Central memory CD8-positive, alpha-beta T cell (primary cell): ENCODE measurements around the gene ENDOU.

ENCODE experiments used
- ATAC-seq: fragments of 150-1000 bp; cut with Tn5 transposase; replicated peaks from 2 replicates; pipeline ENCODE4 v1.10.0; 2022; ENCODE audit warnings: mild to moderate bottlenecking, moderate FRiP score, moderate number of reproducible peaks; ENCODE audit not compliant: poor library complexity, severe bottlenecking; ENCODE audit errors: extremely low read depth
- DNase-seq, 2 donors: peaks; one replicate each; pipeline ENCODE4 v3.0.0; 2021; ENCODE audit warnings: low spot score in 2 of 2
- H3K27ac Mint-ChIP-seq: one replicate; pipeline ENCODE4 v1.8.0; 2022; ENCODE audit warnings: low read depth, mild to moderate bottlenecking, moderate library complexity, mixed read lengths
- H3K27me3 Mint-ChIP-seq: one replicate; pipeline ENCODE4 v1.8.0; 2022; ENCODE audit warnings: mixed read lengths
- H3K36me3 Mint-ChIP-seq: one replicate; pipeline ENCODE4 v1.8.0; 2022; ENCODE audit warnings: mild to moderate bottlenecking, moderate library complexity, mixed read lengths; ENCODE audit not compliant: insufficient read depth
- H3K4me1 Mint-ChIP-seq: one replicate; pipeline ENCODE4 v1.8.0; 2022; ENCODE audit warnings: mixed read lengths
- H3K4me3 Mint-ChIP-seq: one replicate; pipeline ENCODE4 v1.8.0; 2022; ENCODE audit warnings: mild to moderate bottlenecking, moderate library complexity, mixed read lengths
- H3K9me3 Mint-ChIP-seq: one replicate; pipeline ENCODE4 v1.8.0; 2022; ENCODE audit warnings: mixed read lengths

The ENDOU gene

DNA sequence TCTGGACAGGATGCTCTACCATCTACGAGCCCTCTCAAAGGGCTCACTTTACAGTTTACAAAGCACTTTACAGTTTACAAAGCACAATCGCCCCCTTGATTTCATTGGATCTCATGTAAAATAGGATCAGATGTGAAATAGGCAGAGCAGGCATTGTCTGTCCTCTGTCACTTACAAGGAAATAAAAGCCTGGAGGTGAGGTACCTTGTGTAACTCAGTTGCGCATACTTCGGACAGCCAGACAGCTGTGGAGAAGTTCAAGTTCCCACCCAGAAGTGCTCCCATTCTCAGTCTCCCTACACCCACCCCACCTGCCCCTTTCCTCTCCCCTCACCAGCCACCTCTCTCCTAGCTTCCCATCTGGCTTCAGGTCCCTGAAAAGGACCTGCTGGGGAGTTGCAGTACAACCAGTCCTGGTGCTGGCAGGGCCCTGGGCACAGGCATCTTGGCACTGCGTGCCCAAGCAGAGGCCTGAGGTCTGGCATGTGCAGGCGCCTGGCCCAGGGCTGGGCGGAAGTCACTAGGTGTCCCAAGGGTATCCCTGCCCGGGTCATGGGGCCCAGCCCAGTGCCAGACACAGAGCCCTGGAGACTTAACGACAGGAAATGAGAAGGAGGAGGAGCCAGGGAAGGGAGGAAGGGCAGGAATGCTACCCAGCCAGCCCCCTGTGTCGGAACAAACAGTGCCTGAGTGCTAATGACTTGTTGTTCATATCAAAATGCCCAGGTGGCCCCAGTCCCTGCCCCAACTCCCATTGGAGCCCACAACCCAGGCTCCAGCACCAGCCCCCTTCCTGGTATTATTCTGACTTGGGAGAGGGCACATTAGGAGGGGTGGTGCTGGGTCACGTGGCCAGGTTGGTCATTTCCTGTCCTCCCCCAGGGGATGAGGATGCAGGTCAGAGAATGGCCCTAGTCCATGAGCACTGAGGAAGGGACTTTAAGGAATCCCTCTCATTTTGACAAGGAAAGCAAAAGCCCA lies 28.0 kb upstream of the ENDOU start:
- Mint-ChIP-seq H3K4me3 (no peak overlapping the region), H3K4me1 (peaks cover 24% of the 10 kb centered on the region), H3K27me3 (no peaks in the 10 kb centered on the region), H3K36me3 (no peaks in the 10 kb centered on the region), H3K27ac (no peak overlapping the region), H3K9me3 (no peaks in the 10 kb centered on the region)
- DNase-seq: no peak
- ATAC-seq: no peak

DNA sequence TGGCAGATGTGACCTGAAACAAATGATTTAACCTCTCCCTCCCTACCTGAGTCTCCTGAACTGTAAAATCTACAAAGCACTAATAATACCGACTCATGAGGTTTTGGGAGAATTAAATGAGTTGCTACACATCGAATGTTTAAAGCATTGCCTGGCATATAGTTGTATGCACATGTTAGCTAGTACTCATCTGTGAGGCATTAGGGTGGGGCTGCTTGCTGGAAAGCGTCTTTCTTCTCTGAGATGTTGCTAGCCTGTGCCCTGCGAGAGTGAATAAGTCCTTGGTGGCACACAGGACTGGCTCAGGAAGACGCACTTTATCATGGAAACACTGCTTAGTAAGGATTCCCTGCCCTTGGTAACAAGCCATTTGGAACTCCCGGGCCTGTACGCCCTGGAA lies 27.3 kb upstream of the ENDOU start:
- Mint-ChIP-seq H3K4me3 (no peak overlapping the region), H3K36me3 (no peaks in the 10 kb centered on the region), H3K27ac (no peak overlapping the region), H3K27me3 (no peaks in the 10 kb centered on the region), H3K4me1 (peaks cover 22% of the 10 kb centered on the region), H3K9me3 (no peaks in the 10 kb centered on the region)
- ATAC-seq: no peak
- DNase-seq: no peak

- no peak overlapping the region for H3K27ac Mint-ChIP-seq
- ATAC-seq (no peak), DNase-seq (no peak)
- H3K36me3 Mint-ChIP-seq: no peaks in the 10 kb centered on the region
- no peaks in the 10 kb centered on the region for H3K27me3 Mint-ChIP-seq
- H3K4me1 Mint-ChIP-seq: peaks cover 18% of the 10 kb centered on the region
- no peak overlapping the region for H3K4me3 Mint-ChIP-seq
- H3K9me3 Mint-ChIP-seq: no peaks in the 10 kb centered on the region
Observed at GRCh38 chr12:47752121-47752520, 26.8 kb upstream of the ENDOU start.

GRCh38 chr12:47751561-47751960 lies 26.3 kb upstream of the ENDOU start:
- DNase-seq: no peak
- Mint-ChIP-seq H3K4me1 (peaks cover 18% of the 10 kb centered on the region), H3K27me3 (peaks cover 4% of the 10 kb centered on the region), H3K9me3 (no peaks in the 10 kb centered on the region), H3K4me3 (no peak overlapping the region), H3K27ac (no peak overlapping the region), H3K36me3 (no peaks in the 10 kb centered on the region)
- no peak for ATAC-seq

DNA sequence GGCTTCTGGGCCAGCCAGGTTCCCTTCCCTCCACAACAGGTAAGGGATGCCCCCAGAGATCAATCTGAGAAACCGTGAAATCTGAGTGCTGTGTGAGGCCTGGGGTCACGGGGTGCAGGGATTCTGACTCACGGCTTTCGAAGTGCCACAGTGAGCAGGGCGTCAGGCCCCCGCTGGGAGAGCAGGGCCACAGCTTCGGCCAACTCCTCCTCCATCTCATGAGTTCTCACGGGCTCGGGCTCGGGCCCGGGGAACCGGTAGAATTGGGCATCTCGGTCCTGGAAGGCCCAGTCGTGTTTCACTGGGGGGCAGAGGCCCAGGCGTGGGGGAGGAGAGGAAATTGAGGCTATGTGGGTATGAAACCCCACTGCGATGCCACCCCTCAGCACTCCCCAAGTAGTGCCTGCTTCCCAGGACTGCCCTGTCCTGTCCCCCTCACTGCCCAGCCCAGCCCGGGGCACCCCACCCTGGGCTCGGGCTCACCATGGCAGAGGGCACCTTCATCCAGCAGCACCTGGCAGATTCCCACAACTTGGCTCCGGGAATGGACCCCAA lies 25.7 kb upstream of the ENDOU start:
- Mint-ChIP-seq H3K9me3 (no peaks in the 10 kb centered on the region), H3K36me3 (no peaks in the 10 kb centered on the region), H3K4me3 (no peak overlapping the region), H3K4me1 (peaks cover 14% of the 10 kb centered on the region), H3K27ac (no peak overlapping the region), H3K27me3 (peaks cover 9% of the 10 kb centered on the region)
- DNase-seq: no peak
- ATAC-seq: no peak

GRCh38 chr12:47750229-47750798 lies 25.0 kb upstream of the ENDOU start:
- ATAC-seq: no peak
- Mint-ChIP-seq H3K4me3 (no peak overlapping the region), H3K27ac (no peak overlapping the region), H3K9me3 (no peaks in the 10 kb centered on the region), H3K27me3 (peaks cover 16% of the 10 kb centered on the region), H3K36me3 (no peaks in the 10 kb centered on the region), H3K4me1 (peaks cover 7% of the 10 kb centered on the region)
- no peak for DNase-seq

DNA sequence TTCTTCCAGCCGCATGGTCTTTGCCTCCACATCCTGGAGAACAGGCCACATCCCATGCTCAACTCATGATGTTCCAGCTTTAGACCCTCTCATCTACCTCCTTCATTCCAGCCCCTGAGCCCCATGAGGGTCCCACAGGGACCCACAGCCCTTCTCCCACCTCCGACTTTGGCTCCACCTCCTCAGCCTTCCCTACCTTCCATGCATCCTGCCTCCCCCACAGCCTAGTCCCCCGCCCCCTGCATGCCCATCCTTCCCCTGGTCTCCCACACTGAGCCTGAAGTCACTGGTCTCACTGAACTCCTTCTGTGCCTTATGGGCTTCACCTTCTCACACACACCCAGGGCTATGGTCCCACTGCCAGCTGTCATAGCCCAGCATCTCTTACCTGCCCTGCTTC lies 23.6 kb upstream of the ENDOU start:
- peaks cover 30% of the 10 kb centered on the region for H3K27me3 Mint-ChIP-seq
- H3K27ac Mint-ChIP-seq: no peak overlapping the region
- ATAC-seq: no peak

DNA sequence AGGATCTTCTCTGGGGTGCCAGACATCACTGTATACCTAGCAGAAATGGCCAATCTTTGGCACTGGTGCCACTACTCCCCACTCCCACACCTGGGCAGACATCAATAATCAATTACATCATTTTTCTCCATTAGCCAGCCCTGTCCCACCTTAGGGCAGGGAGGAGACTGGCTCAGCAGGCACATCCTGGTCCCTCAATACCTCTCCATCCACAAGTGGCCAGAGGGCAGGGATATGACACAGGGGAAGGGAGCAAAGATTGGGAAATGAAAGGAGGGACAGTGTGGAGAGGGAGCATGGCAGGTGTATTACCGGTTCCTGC lies 23.2 kb upstream of the ENDOU start:
- DNase-seq (no peak), ATAC-seq (no peak)
- Mint-ChIP-seq H3K36me3 (peaks cover 2% of the 10 kb centered on the region), H3K27ac (no peak overlapping the region), H3K4me1 (peaks cover 9% of the 10 kb centered on the region), H3K4me3 (no peak overlapping the region), H3K27me3 (peaks cover 35% of the 10 kb centered on the region), H3K9me3 (no peaks in the 10 kb centered on the region)

More for the DNA sequence above, 23.6 kb upstream of the ENDOU start:
- Mint-ChIP-seq H3K4me1 (peaks cover 5% of the 10 kb centered on the region), H3K36me3 (peaks cover 2% of the 10 kb centered on the region), H3K4me3 (no peak overlapping the region), H3K9me3 (no peaks in the 10 kb centered on the region)
- DNase-seq: no peak

DNA sequence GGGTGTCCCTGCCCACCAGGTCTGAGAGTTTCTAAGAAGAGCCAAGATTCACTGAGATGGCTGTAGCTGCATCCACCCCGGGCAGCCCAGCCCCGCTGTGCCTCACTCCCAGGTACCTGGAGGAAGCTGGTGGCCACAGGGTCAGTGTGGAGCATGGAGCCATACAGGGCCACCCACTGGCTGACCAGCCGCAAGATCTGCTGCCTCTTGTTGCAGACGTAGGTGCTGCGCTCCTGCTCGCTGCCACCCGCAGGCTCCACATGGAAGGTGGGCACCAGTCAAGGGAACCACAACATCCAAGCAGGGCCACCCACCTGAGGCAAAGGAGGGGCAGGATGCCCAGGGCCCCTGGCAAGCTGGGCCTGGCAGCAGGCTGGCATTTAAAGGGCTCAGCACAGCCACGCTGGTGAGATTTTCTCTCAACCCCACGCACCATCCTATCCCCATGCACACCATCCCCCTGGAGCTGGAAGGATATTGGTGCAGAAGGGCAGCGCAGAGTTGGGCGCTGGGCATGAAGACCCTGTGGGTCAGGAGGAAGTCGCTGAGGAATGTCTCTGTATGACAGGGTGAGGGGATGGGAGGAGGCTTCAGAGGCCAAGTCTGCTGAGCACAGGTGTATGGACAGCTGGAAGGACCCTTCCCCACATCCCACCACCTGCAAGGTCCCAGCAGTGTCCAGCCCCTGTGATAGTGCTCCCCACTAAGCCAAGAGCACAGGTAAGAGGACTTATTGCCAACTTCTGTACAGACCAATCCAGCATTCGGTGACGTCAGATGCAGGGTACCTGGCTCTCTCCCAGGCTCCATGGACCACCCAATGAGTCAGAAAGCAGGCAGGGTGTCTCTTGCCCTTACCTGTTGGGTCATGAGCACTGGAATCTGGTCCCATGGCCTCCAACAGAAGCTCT lies 22.6 kb upstream of the ENDOU start:
- peaks cover 7% of the 10 kb centered on the region for H3K4me1 Mint-ChIP-seq
- H3K4me3 Mint-ChIP-seq: no peak overlapping the region
- DNase-seq (no peak), ATAC-seq (no peak)
- peaks cover 39% of the 10 kb centered on the region for H3K27me3 Mint-ChIP-seq
- no peak overlapping the region for H3K27ac Mint-ChIP-seq
- no peaks in the 10 kb centered on the region for H3K9me3 Mint-ChIP-seq
- peaks cover 2% of the 10 kb centered on the region for H3K36me3 Mint-ChIP-seq

DNA sequence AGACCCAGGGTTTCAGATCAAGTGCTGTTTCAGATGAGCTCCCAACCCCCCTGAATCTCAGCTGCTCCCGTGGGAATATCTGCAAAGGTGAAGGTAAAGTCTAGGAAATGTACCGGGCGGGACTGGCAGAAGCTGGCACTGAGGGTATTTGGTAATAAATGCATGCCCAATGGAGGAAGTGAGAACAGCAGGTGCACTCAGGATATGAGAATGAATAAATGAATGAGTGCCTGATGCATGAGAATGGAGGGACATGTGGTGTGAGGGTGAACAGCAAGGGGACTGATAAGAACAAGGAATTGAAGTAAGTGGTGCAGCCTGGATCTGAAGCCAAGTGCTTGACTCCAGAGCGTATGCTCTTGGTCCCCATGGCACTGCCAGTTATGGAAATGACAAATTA lies 21.8 kb upstream of the ENDOU start:
- H3K9me3 Mint-ChIP-seq: no peaks in the 10 kb centered on the region
- ATAC-seq: no peak

DNA sequence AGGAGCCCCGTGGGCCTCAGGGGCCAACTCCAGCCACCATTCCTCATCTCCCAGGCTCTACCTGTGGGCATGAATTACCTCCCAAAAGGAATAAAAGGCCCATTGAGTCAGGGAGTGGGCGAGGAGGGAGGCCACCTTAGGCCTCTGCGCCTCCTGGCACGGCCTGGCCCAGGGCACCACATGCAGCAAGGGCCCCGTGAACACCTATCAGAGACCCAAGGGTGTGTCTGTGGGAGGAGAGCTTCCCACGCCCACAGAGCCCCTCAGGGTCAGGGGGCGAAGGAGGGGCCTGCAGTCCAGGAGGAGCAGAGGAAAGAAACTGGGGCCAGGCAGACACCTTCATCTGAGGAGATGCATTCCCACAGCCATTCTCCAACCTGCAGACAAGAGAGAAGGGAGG lies 21.2 kb upstream of the ENDOU start:
- H3K36me3 Mint-ChIP-seq: peaks cover 2% of the 10 kb centered on the region
- DNase-seq (no peak), ATAC-seq (no peak)
- H3K9me3 Mint-ChIP-seq: no peaks in the 10 kb centered on the region
- H3K4me1 Mint-ChIP-seq: peaks cover 14% of the 10 kb centered on the region
- peaks cover 39% of the 10 kb centered on the region for H3K27me3 Mint-ChIP-seq
- H3K4me3 Mint-ChIP-seq: no peak overlapping the region
- no peak overlapping the region for H3K27ac Mint-ChIP-seq

More for the DNA sequence above, 21.8 kb upstream of the ENDOU start:
- H3K27ac Mint-ChIP-seq: no peak overlapping the region
- peaks cover 2% of the 10 kb centered on the region for H3K36me3 Mint-ChIP-seq
- peaks cover 39% of the 10 kb centered on the region for H3K27me3 Mint-ChIP-seq
- no peak overlapping the region for H3K4me3 Mint-ChIP-seq
- peaks cover 12% of the 10 kb centered on the region for H3K4me1 Mint-ChIP-seq
- no peak for DNase-seq

- DNase-seq (no peak), ATAC-seq (no peak)
- H3K4me1 Mint-ChIP-seq: peaks cover 18% of the 10 kb centered on the region
- H3K27ac Mint-ChIP-seq: no peak overlapping the region
- H3K36me3 Mint-ChIP-seq: peaks cover 5% of the 10 kb centered on the region
- H3K27me3 Mint-ChIP-seq: peaks cover 39% of the 10 kb centered on the region
- H3K9me3 Mint-ChIP-seq: no peaks in the 10 kb centered on the region
- H3K4me3 Mint-ChIP-seq: no peak overlapping the region
Observed at GRCh38 chr12:47746073-47746472, 20.8 kb upstream of the ENDOU start.
